Heart left ventricle (tissue), 13 donors: ENCODE results near the gene LMO4.

Source experiments
- POLR2A ChIP-seq, 2 donors: fragments of 450-650 bp; IDR thresholded peaks; one replicate each; pipeline ENCODE4 v1.6.1; 2017; ENCODE audit warnings: antibody characterized with exemption in 2 of 2, mild to moderate bottlenecking in 2 of 2, moderate library complexity in 2 of 2
- TF ChIP-seq, protein P1 (sequence below), 12 donors: fragments of 200-600 bp; sonication (generic) in 4 of 12; IDR thresholded peaks; one replicate each; pipeline versions ENCODE4 v1.5.0 to v1.8.0; 2018 to 2022; ENCODE audit warnings: antibody characterized with exemption in 12 of 12, mild to moderate bottlenecking in 5 of 12
- donor health status: ischemic (EF 13 %, LVEDD 7.1; RV severe dilation, severe dysfunction).
- donor health status: DM: no; HTN: yes; CAD: no.
- donor health status: DM: no; HTN: no; CAD: no.
- donor health status: ischemic (EF 25% LVEDD 6.9; RV normal size, moderate dysfunction).
- donor health status: ischemic (EF 25% LVEDD 5.7; RV mildly dilated, moderate dysfunction).
- donor health status: ischemic (EF 35%, LVEDD 5.7; RV mildly dilated, moderate dysfunction).
- donor health status: nonischemic (EF 11% LVEDD 7.7; RV severe dilation, severe dysfunction).
- donor health status: DM: yes; HTN: yes; CAD: no.
- donor health status: PGD.
- donor health status: ischemic (EF 29% LVEDD 5.4; RV normal size, mild dysfunction).
- donor health status: nonischemic (EF 23%, LVEDD 6.1; RV moderate dilation, normal function).

DNA sequence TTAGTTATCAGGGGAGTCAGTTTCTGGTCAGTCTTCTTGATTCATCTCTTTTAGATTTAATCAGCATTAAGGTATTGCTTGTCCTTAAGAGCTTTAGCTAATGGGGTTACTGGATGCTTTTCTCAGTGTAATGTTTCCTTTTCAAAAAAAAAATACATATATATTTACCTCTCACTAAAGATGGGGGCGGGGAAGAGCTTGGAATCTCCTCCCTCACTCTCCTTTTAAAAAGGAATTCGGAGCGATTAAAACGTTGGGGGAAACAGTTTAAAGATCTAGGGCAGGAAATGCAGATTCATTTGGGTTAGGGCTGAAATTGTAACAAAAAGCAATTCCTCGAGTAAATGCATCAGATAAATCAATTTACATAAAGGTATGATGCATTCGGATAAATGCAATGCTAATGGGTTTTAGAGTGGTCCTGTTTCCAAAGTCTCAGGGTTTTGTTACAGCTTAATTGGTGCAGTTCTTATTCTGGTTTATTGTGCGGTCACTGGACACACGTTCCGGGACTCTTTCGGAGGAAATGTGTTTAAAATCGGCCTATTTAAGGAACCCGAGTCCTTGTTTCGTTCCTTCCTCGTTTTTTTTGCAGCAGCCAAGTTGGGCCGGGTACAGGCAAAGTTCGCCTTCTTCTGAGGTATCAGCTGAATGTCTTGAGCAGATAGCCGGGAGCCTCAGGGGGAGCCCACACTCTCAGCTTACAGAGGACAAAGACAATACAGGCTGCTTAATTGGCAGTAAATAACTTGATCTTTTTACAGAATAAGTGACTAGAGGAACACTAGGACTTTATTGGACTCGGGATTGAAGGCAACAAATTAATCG lies 1.6 kb downstream of the LMO4 start:
- no peak for TF ChIP-seq POLR2A (IDR thresholded peaks at IDR 0.05)
- TF ChIP-seq, protein P1, sequence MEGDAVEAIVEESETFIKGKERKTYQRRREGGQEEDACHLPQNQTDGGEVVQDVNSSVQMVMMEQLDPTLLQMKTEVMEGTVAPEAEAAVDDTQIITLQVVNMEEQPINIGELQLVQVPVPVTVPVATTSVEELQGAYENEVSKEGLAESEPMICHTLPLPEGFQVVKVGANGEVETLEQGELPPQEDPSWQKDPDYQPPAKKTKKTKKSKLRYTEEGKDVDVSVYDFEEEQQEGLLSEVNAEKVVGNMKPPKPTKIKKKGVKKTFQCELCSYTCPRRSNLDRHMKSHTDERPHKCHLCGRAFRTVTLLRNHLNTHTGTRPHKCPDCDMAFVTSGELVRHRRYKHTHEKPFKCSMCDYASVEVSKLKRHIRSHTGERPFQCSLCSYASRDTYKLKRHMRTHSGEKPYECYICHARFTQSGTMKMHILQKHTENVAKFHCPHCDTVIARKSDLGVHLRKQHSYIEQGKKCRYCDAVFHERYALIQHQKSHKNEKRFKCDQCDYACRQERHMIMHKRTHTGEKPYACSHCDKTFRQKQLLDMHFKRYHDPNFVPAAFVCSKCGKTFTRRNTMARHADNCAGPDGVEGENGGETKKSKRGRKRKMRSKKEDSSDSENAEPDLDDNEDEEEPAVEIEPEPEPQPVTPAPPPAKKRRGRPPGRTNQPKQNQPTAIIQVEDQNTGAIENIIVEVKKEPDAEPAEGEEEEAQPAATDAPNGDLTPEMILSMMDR (IDR thresholded peaks at IDR 0.05): no peak
